ENCODE results near the gene AP1G1.
"Not testable (repeated sequence)": the region's sequence is repeated elsewhere in the genome, so short reads cannot be mapped to it uniquely, and the experiment has no call there.

Gene AP1G1

DNA sequence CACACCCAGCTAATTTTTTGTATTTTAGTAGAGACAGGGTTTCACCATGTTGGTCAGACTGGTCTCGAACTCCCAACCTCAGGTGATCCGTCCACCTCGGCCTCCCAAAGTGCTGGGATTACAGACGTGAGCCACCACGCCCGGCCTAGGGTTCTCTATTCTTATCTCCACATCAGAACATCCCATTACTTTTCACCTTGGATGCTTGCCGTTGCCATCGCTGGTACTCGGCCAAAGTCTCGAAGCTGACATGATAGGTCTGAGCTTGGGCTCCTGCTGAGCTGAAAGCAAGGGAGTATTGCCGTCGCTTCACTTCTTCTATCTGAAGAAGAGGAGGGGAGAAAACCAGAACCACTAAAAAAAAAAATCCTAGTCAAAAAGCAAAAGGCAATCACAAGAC, 124.4 kb downstream of the AP1G1 start:
- H3K36me3 ChIP-seq (ENCODE audit: control insufficient read depth, insufficient read depth, low read length) = peaks cover 14% of the 10 kb centered on the region
- H3K27me3 ChIP-seq (ENCODE audit: control insufficient read depth, insufficient read depth, low read length, poor library complexity, severe bottlenecking); H3K27ac ChIP-seq (ENCODE audit: insufficient read depth, low read depth, low read length, poor library complexity, severe bottlenecking); H3K4me3 ChIP-seq (ENCODE audit: insufficient read depth, low read depth, low read length); H3K9me3 ChIP-seq (ENCODE audit: control insufficient read depth, low read length); H3K4me1 ChIP-seq (ENCODE audit: control insufficient read depth, insufficient read depth, low read length): not testable (repeated sequence)
- 95 to 96% methylated on average over 12 of the region's 12 CpGs for WGBS, 2 experiments

DNA sequence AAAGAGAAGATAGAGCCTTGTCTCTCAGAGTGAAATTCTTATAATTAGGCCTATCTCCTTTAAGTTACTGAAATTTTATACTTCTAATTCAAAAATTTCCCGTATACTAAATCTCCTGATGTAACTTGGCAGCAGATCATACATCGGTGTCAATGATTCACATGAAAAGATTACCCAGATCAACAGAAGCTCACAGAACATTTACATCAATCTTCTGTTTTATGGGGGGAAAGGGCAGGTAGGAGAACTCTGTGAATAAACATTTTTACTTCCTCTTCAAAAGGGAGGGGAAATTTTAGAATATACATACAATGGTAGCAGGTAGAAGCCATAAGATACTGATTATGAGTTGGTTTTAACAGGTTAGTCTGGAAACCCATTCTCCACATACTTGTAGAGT, 127.3 kb downstream of the AP1G1 start:
- 93 to 100% methylated on average over 2 of the region's 2 CpGs for WGBS, 2 experiments
- no peaks in the 10 kb centered on the region for H3K9me3 ChIP-seq (ENCODE audit: control insufficient read depth, low read length)
- no peak overlapping the region for H3K4me3 ChIP-seq (ENCODE audit: insufficient read depth, low read depth, low read length)
- peaks cover 8% of the 10 kb centered on the region for H3K4me1 ChIP-seq (ENCODE audit: control insufficient read depth, insufficient read depth, low read length)
- peaks cover 21% of the 10 kb centered on the region for H3K36me3 ChIP-seq (ENCODE audit: control insufficient read depth, insufficient read depth, low read length)
- H3K27me3 ChIP-seq (ENCODE audit: control insufficient read depth, insufficient read depth, low read length, poor library complexity, severe bottlenecking) = no peaks in the 10 kb centered on the region
- no peak overlapping the region for H3K27ac ChIP-seq (ENCODE audit: insufficient read depth, low read depth, low read length, poor library complexity, severe bottlenecking)
